Upper lobe of left lung (tissue), 4 donors: ENCODE data around the gene TCF7L1.

Experiments used
- EP300 ChIP-seq, 4 donors: sonication (generic); formaldehyde crosslinking; IDR thresholded peaks; one replicate each; pipeline ENCODE4 v1.5.1; 2017; ENCODE audit warnings: antibody characterized with exemption in 4 of 4, control low read depth in 2 of 4
- POLR2A ChIP-seq, 4 donors: fragments of 450-650 bp; IDR thresholded peaks; one replicate each; pipeline ENCODE4 v1.5.1; 2016 to 2017; ENCODE audit warnings: antibody characterized with exemption in 4 of 4, mild to moderate bottlenecking in 2 of 4
- POLR2AphosphoS5 ChIP-seq, 2 donors: sonication (generic); formaldehyde crosslinking; IDR thresholded peaks; one replicate each; pipeline ENCODE4 v1.5.1; 2017; ENCODE audit warnings: antibody characterized with exemption in 2 of 2
- TF ChIP-seq, protein P1 (sequence below), 6 experiments: fragments of 450-650 bp in 4 of 6; fragments of 200-600 bp in 2 of 6; sonication (generic) in 2 of 6; IDR thresholded peaks; one replicate each; pipeline ENCODE4 v1.5.1; 2016 to 2019; ENCODE audit warnings: antibody characterized with exemption in 6 of 6

DNA sequence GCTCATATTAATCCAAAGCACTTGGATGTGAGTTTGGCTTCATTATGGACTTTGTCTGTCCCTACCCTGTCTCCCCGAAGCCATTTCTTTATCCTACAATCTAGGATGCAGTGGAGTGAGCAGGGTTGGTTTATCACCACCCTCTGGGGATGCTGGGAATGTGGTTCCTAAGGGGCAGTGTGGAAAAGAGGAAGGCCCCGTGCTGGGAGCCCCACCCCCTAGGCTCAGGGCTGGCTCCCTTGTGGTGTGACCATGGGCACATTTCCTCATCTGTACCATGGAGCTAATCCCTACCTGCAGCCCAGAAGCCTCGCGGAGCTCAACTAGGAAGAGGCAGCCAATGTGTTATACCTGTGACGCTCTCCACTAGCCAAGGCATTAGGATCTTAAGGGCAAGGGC is 102.1 kb downstream of the TCF7L1 start:
- TF ChIP-seq, protein P1, sequence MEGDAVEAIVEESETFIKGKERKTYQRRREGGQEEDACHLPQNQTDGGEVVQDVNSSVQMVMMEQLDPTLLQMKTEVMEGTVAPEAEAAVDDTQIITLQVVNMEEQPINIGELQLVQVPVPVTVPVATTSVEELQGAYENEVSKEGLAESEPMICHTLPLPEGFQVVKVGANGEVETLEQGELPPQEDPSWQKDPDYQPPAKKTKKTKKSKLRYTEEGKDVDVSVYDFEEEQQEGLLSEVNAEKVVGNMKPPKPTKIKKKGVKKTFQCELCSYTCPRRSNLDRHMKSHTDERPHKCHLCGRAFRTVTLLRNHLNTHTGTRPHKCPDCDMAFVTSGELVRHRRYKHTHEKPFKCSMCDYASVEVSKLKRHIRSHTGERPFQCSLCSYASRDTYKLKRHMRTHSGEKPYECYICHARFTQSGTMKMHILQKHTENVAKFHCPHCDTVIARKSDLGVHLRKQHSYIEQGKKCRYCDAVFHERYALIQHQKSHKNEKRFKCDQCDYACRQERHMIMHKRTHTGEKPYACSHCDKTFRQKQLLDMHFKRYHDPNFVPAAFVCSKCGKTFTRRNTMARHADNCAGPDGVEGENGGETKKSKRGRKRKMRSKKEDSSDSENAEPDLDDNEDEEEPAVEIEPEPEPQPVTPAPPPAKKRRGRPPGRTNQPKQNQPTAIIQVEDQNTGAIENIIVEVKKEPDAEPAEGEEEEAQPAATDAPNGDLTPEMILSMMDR (IDR thresholded peaks at IDR 0.05) = no peak
- TF ChIP-seq POLR2A (IDR thresholded peaks at IDR 0.05) (no peak), POLR2AphosphoS5 (IDR thresholded peaks at IDR 0.05) (no peak), EP300 (IDR thresholded peaks at IDR 0.05) (no peak)
